MM.1S (cell line): ENCODE data around the gene KCNK17.

ENCODE experiments used
- EZH2 ChIP-seq: fragments of 300-600 bp; sonication (generic); optimal IDR thresholded peaks from 2 replicates; pipeline ENCODE3; 2017; ENCODE audit warnings: low read depth, mild to moderate bottlenecking, antibody characterized with exemption, low read length, mixed read lengths
- EZH2phosphoT487 ChIP-seq: fragments of 300-600 bp; sonication (generic); IDR thresholded peaks from 2 replicates; pipeline ENCODE4 v1.6.1; 2018; ENCODE audit warnings: antibody characterized with exemption, low read length
- TF ChIP-seq, protein P1 (sequence below): fragments of 300-600 bp; sonication (generic); IDR thresholded peaks from 2 replicates; pipeline ENCODE4 v1.5.1; 2016; ENCODE audit warnings: antibody characterized with exemption, low read length, mixed read lengths

DNA sequence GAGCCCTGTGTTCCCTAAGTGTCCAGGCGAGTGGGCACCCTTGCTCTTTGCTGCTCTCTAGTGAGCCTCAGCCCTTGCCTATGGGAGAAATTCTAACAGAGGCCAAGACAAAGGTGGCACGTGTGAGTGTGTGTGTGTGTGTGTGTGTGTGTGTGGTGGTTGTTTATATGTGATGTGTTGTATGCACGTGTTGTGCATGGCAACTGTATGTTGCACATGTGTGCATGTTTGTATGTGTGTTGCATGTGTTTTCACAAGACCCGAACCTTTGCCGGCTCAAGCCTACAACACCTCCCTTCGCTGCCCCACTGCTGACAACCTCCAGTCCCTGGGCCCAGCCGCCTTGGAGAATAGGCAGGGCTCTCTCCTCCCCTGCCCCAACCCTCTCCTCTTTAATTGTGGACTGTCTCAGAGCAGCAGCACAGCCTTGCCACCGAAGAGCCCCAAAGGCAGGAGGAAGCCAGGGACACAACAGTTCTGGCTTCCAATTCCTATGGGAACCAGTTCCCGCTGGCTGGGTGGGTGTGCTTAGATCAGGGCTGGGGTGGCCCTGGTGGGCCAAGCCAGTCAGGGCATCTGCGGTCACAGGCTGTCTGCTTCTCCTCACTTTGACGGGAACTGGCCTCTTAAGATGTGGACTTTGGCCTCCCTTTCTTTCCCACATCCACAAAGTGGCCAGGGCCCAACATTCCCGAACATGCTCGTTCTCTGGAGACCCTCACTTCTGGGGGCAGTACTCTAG is 5.6 kb upstream of the KCNK17 start:
- TF ChIP-seq, protein P1, sequence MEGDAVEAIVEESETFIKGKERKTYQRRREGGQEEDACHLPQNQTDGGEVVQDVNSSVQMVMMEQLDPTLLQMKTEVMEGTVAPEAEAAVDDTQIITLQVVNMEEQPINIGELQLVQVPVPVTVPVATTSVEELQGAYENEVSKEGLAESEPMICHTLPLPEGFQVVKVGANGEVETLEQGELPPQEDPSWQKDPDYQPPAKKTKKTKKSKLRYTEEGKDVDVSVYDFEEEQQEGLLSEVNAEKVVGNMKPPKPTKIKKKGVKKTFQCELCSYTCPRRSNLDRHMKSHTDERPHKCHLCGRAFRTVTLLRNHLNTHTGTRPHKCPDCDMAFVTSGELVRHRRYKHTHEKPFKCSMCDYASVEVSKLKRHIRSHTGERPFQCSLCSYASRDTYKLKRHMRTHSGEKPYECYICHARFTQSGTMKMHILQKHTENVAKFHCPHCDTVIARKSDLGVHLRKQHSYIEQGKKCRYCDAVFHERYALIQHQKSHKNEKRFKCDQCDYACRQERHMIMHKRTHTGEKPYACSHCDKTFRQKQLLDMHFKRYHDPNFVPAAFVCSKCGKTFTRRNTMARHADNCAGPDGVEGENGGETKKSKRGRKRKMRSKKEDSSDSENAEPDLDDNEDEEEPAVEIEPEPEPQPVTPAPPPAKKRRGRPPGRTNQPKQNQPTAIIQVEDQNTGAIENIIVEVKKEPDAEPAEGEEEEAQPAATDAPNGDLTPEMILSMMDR = no peak
- TF ChIP-seq EZH2 (no peak), EZH2phosphoT487 (no peak)
